Activated T-cell treated with anti-CD3 and anti-CD28 coated beads for 1 hour (primary cell): ENCODE results near the gene SYCE1.
"Not testable (repeated sequence)": the region's sequence is repeated elsewhere in the genome, so short reads cannot be mapped to it uniquely, and the experiment has no call there.

Source experiments
- DNase-seq: peaks from one replicate; pipeline ENCODE4 v3.0.0-alpha.2; 2020; ENCODE audit warnings: low read depth

The SYCE1 gene

GRCh38 chr10:133557381-133557780, 8.0 kb downstream of the SYCE1 start:
- DNase-seq = no peak

- no peak for DNase-seq
Measured at GRCh38 chr10:133555521-133555920, 9.9 kb downstream of the SYCE1 start.

GRCh38 chr10:133554600-133554999, 10.8 kb downstream of the SYCE1 start:
- no peak for DNase-seq

GRCh38 chr10:133544506-133544905, 20.9 kb downstream of the SYCE1 start:
- no peak for DNase-seq

- DNase-seq = not testable (repeated sequence)
Measured at GRCh38 chr10:133541441-133541975, 23.9 kb downstream of the SYCE1 start.

- DNase-seq = no peak
Measured at GRCh38 chr10:133537546-133538545, 27.5 kb downstream of the SYCE1 start.

GRCh38 chr10:133536198-133536597, 29.2 kb downstream of the SYCE1 start:
- DNase-seq = no peak

GRCh38 chr10:133534417-133534816, 31.0 kb downstream of the SYCE1 start:
- DNase-seq = no peak

GRCh38 chr10:133532871-133533270, 32.5 kb downstream of the SYCE1 start:
- DNase-seq = no peak

GRCh38 chr10:133530506-133530905, 34.9 kb downstream of the SYCE1 start:
- no peak for DNase-seq

GRCh38 chr10:133529576-133529946, 35.8 kb downstream of the SYCE1 start:
- no peak for DNase-seq

GRCh38 chr10:133528845-133529575, 36.4 kb downstream of the SYCE1 start:
- no peak for DNase-seq

- no peak for DNase-seq
Measured at GRCh38 chr10:133528296-133528844, 37.0 kb downstream of the SYCE1 start.

- no peak for DNase-seq
Measured at GRCh38 chr10:133527771-133528271, 37.6 kb downstream of the SYCE1 start.

GRCh38 chr10:133526957-133527588, 38.3 kb downstream of the SYCE1 start, which contains the start of gene CYP2E1:
Gene CYP2E1, plus strand, starts transcription at chr10:133527363. Its CDS starts 33 bp downstream, at chr10:133527396.
- DNase-seq = no peak

GRCh38 chr10:133525444-133525843, 39.9 kb downstream of the SYCE1 start:
- no peak for DNase-seq

- DNase-seq = no peak
Measured at GRCh38 chr10:133523631-133524203, 41.7 kb downstream of the SYCE1 start.

- peak; percentile 94 for DNase-seq
Measured at GRCh38 chr10:133520193-133520738, 45.1 kb downstream of the SYCE1 start.

GRCh38 chr10:133518517-133518916, 46.9 kb downstream of the SYCE1 start:
- not testable (repeated sequence) for DNase-seq

- DNase-seq = no peak
Measured at GRCh38 chr10:133516057-133516456, 49.3 kb downstream of the SYCE1 start.

- DNase-seq = no peak
Measured at GRCh38 chr10:133515471-133515870, 49.9 kb downstream of the SYCE1 start.
